PC-3 (cell line): ENCODE results near the gene DRG2. TPM values are rescaled to one million over a fixed set of nuclear protein-coding genes. Genes with fewer than 3 reads are reported as not detected.

Source experiments
- ATAC-seq: fragments of 200-7000 bp; cut with Tn5 transposase; 2 replicates; pipeline ENCODE4 v1.9.1; 2020; ENCODE audit warnings: mild to moderate bottlenecking, moderate library complexity
- Bru-seq: library from RNA; stranded (reverse); fragments of 400-500 nt; gene quantifications from one replicate; lab custom pipeline; 2021; lab: Mats Ljungman, UMichigan
- BruChase-seq, 2 experiments: library from RNA; stranded (reverse); fragments of 400-500 nt; gene quantifications; one replicate each; lab custom pipeline; 2021; lab: Mats Ljungman, UMichigan
- BruUV-seq: library from RNA; stranded (reverse); fragments of 400-500 nt; replicated peaks from 2 replicates; lab custom pipeline; 2021; lab: Mats Ljungman, UMichigan
- CTCF ChIA-PET: fragments of 300-600 bp; sonication (Branson Sonifier 250); formaldehyde crosslinking; loops from one replicate; lab custom pipeline; 2022; ENCODE audit warnings: antibody characterized with exemption; lab: Charles Lee
- POLR2A ChIA-PET: fragments of 300-600 bp; sonication (Branson Sonifier 250); formaldehyde crosslinking; loops from one replicate; lab custom pipeline; 2022; ENCODE audit warnings: antibody characterized with exemption; ENCODE audit not compliant: unreplicated experiment; lab: Charles Lee
- DNase-seq: peaks from one replicate; pipeline ENCODE4 v3.0.0-alpha.2; 2015
- H2AFZ ChIP-seq: fragments of 300-600 bp; sonication (generic); 2 replicates; pipeline ENCODE4 v1.6.0; 2016; ENCODE audit warnings: antibody characterized with exemption, low read length
- H3F3A ChIP-seq: fragments of 300-600 bp; sonication (generic); one replicate; pipeline ENCODE4 v1.6.0; 2017; ENCODE audit warnings: antibody characterized with exemption, low read length, control low read depth, mild to moderate bottlenecking; ENCODE audit not compliant: unreplicated experiment
- H3K27ac ChIP-seq: fragments of 300-600 bp; sonication (generic); 2 replicates; pipeline ENCODE4 v1.5.1; 2016; ENCODE audit warnings: mild to moderate bottlenecking, low read length
- H3K27me3 ChIP-seq: fragments of 300-600 bp; sonication (generic); 2 replicates; pipeline ENCODE4 v1.6.1; 2016; ENCODE audit warnings: low read length, mixed read lengths
- H3K36me3 ChIP-seq: fragments of 300-600 bp; sonication (generic); 2 replicates; pipeline ENCODE4 v1.6.1; 2016; ENCODE audit warnings: low read depth, mixed run types, low read length, mixed read lengths
- H3K4me1 ChIP-seq: fragments of 300-600 bp; sonication (generic); 2 replicates; pipeline ENCODE4 v1.5.1; 2016; ENCODE audit warnings: low read length; ENCODE audit not compliant: insufficient read depth
- H3K4me2 ChIP-seq: fragments of 300-600 bp; sonication (generic); 2 replicates; pipeline ENCODE4 v1.6.0; 2016; ENCODE audit warnings: low read length
- H3K4me3 ChIP-seq: fragments of 300-600 bp; sonication (generic); 2 replicates; pipeline ENCODE4 v1.5.1; 2016; ENCODE audit warnings: mild to moderate bottlenecking, low read length, mixed read lengths
- H3K79me2 ChIP-seq: fragments of 300-600 bp; sonication (generic); 2 replicates; pipeline ENCODE4 v1.6.1; 2017; ENCODE audit warnings: low read length, mixed read lengths
- H3K9ac ChIP-seq: fragments of 300-600 bp; sonication (generic); 2 replicates; pipeline ENCODE4 v1.6.0; 2016; ENCODE audit warnings: mild to moderate bottlenecking, low read length
- H3K9me2 ChIP-seq: fragments of 300-600 bp; sonication (generic); replicated peaks from 2 replicates; pipeline ENCODE4 v1.6.1; 2016; ENCODE audit warnings: mixed run types, low read length, mixed read lengths
- H3K9me3 ChIP-seq: fragments of 300-600 bp; sonication (generic); 2 replicates; pipeline ENCODE4 v1.6.1; 2016; ENCODE audit warnings: low read length, mixed read lengths
- H4K20me1 ChIP-seq: fragments of 300-600 bp; sonication (generic); 2 replicates; pipeline ENCODE4 v1.6.1; 2016; ENCODE audit warnings: low read length, mixed read lengths
- EZH2 ChIP-seq: fragments of 300-600 bp; sonication (generic); IDR thresholded peaks from one replicate; pipeline ENCODE4 v1.6.1; 2017; ENCODE audit warnings: antibody characterized with exemption, mild to moderate bottlenecking, low read length; ENCODE audit not compliant: unreplicated experiment
- EZH2phosphoT487 ChIP-seq: fragments of 300-600 bp; sonication (generic); IDR thresholded peaks from 2 replicates; pipeline ENCODE4 v1.6.1; 2018; ENCODE audit warnings: mild to moderate bottlenecking, antibody characterized with exemption, low read length, borderline replicate concordance
- intact Hi-C: fragments of 100-400 bp; cut with micrococcal nuclease; formaldehyde crosslinking; loops from 2 replicates; pipeline ENCODE4 v1.9.0; 2023
- long read RNA-seq: library from polyadenylated mRNA; unstranded; transcript quantifications from one replicate; pipeline ENCODE4 v2.0.0, GENCODE V29; 2021; ENCODE audit not compliant: unreplicated experiment
- total RNA-seq: library from RNA; depleted of rRNA; stranded (reverse); fragments of >200 nt; gene quantifications from 2 replicates; pipeline ENCODE4 v1.2.3, GENCODE V29; 2014; rRNA removed
- TF ChIP-seq, protein P1 (sequence below): fragments of 300-600 bp; sonication (generic); conservative IDR thresholded peaks from 2 replicates; pipeline ENCODE4 v1.5.1; 2017; ENCODE audit warnings: antibody characterized with exemption, low read depth, mild to moderate bottlenecking, low read length

Gene DRG2
- total RNA-seq (84.1 and 102 TPM in 2 replicates), Bru-seq, nascent RNA (percentile 73 among the genes with signal in this experiment), BruChase-seq, experiment 1, labeled RNA remaining after a 6-hour chase (percentile 75 among the genes with signal in this experiment), BruChase-seq, experiment 2, labeled RNA remaining after a 2-hour chase (percentile 76 among the genes with signal in this experiment)
- long read RNA-seq, transcript DRG2-201 (13 exons, 1,964 nt), result major isoform, 35 of 72 reads
- long read RNA-seq, partial matches to known transcripts, result 6 of 72 reads
- long read RNA-seq, other reads (novel, unspliced or antisense), result 25 of 72 reads

- H3K4me1 ChIP-seq, result peaks cover 9% of the 10 kb centered on the region
- H3K27me3 ChIP-seq, result no peaks in the 10 kb centered on the region
- H3K9ac ChIP-seq, result peak within 1 kb of the TSS; percentile 97
- peak within 1 kb of the TSS; percentile 93 for H2AFZ ChIP-seq
- peak; percentile 94 for ATAC-seq
- H3K79me2 ChIP-seq, result peaks cover 40% of the 10 kb centered on the region
- H3K9me3 ChIP-seq, result no peaks in the 10 kb centered on the region
- CTCF ChIA-PET, result no interaction called here
- peak within 1 kb of the TSS; percentile 88 for H3K4me2 ChIP-seq
- H3F3A ChIP-seq, result no peaks in the 10 kb centered on the region
- H3K9me2 ChIP-seq, result no peaks in the 10 kb centered on the region
- H4K20me1 ChIP-seq, result no peaks in the 10 kb centered on the region
- TF ChIP-seq, protein P1, sequence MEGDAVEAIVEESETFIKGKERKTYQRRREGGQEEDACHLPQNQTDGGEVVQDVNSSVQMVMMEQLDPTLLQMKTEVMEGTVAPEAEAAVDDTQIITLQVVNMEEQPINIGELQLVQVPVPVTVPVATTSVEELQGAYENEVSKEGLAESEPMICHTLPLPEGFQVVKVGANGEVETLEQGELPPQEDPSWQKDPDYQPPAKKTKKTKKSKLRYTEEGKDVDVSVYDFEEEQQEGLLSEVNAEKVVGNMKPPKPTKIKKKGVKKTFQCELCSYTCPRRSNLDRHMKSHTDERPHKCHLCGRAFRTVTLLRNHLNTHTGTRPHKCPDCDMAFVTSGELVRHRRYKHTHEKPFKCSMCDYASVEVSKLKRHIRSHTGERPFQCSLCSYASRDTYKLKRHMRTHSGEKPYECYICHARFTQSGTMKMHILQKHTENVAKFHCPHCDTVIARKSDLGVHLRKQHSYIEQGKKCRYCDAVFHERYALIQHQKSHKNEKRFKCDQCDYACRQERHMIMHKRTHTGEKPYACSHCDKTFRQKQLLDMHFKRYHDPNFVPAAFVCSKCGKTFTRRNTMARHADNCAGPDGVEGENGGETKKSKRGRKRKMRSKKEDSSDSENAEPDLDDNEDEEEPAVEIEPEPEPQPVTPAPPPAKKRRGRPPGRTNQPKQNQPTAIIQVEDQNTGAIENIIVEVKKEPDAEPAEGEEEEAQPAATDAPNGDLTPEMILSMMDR, result no peak
- no peak for TF ChIP-seq EZH2phosphoT487
- no peak for TF ChIP-seq EZH2
- H3K36me3 ChIP-seq, result peaks cover 10% of the 10 kb centered on the region; the same call in 1 of the 2 replicates
- DNase-seq, result peak; percentile 96
- H3K4me3 ChIP-seq, result peak within 1 kb of the TSS; percentile 97
- intact Hi-C loops, result no loop called here
- TSS peak; percentile 79 for BruUV-seq
- POLR2A ChIA-PET, result no interaction called here
- H3K27ac ChIP-seq, result peak within 1 kb of the TSS; percentile 50
Measured at GRCh38 chr17:18087610-18088491, at the start of gene DRG2. DRG2 (plus strand) TSS chr17:18087948; CDS start chr17:18088024, 76 bp downstream.

DNA sequence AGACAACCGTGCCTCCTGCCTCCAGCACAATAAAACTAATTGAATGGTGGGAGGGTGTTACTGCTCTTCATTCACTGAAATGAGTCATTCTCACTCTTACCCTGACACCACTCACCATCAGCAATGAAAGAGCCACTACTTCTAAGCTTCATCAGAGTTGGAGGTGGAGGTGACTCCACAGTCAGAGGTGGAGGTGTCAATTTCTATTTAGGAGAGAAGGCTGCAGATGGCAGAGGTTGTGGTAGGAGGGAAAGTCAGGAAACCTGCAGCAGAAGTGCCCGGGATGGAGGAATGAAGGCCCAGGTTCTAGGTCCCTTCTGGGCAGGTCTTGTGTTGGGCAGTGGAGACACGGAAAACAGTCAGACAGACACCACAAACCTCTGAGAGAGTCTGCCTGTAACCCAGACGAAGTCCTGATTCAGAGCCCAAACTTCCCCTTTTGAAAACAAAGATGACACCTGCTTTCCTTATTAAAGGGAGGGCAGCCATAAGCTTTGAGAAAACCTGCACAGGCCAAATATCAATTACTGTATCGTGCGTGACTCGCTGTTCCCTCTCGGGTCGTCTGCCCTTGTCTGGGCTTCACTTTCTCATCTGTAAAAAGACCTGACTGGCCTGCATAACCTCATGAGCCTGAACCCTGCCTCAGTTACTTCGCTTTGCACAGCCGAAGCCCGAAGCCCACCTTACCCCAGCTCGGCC is 49.4 kb upstream of the DRG2 start:
- DNase-seq, result no peak
- H3K9ac ChIP-seq, result peak overlapping the region; percentile 79
- no peak overlapping the region for H3K27ac ChIP-seq
- no peaks in the 10 kb centered on the region for H3K27me3 ChIP-seq
- ChIA-PET POLR2A (no interaction called here), CTCF (interaction anchor here (0.5 kb wide), 2 partner anchors 86 to 140 kb away, joined by 4 to 6 read pairs; no protein-coding TSS in a partner anchor)
- no peaks in the 10 kb centered on the region for H3F3A ChIP-seq
- peak overlapping the region; percentile 95 for H3K4me2 ChIP-seq
- peaks cover 88% of the 10 kb centered on the region for H3K79me2 ChIP-seq
- peak overlapping the region; percentile 79 for H3K4me3 ChIP-seq
- intact Hi-C loops, result no loop called here
- BruUV-seq, result TSS peak; percentile 66
- TF ChIP-seq EZH2 (no peak), EZH2phosphoT487 (no peak)
- TF ChIP-seq, protein P1, result no peak
- no peaks in the 10 kb centered on the region for H3K9me3 ChIP-seq
- no peaks in the 10 kb centered on the region for H3K36me3 ChIP-seq
- ATAC-seq, result no peak
- peak overlapping the region; percentile 87 for H2AFZ ChIP-seq
- H4K20me1 ChIP-seq, result no peaks in the 10 kb centered on the region
- H3K9me2 ChIP-seq, result no peaks in the 10 kb centered on the region
- H3K4me1 ChIP-seq, result peaks cover 34% of the 10 kb centered on the region
